ENCODE measurements around the gene IL19. TPM values are rescaled to one million over a fixed set of nuclear protein-coding genes. Genes with fewer than 3 reads are reported as not detected.

Gene IL19
- total and polyA plus RNA-seq, 9 of the 15 experiments (the other 6 are each of a cell fraction or from before 2014, with no cell fraction given), result not detected

DNA sequence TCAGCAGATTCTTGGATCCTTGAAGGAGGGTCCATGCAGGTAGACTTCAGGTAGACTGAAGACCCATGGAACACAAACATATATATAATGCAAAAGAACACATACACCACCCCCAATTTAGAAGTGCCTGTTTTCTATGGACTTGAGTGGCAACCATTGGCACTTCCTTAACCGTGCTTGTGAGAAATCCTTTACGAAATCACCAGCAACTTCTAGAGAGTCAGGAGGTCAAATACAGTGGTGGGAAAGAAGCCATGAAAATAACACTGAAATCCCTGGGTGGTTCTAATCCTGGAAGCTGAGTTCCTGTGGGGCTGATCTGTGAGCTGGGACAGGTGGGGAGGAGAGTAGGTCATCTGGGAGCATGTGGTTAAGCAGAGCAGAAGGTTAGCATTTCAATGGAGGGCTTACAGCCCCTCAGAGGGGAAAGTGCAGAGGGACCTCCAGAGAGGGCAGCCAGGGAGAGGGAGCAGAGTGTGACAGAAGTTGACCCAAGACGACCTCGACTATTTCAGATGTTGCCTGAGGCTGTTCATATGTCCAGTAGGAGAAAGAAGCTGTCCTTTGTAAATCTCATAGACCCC, 14.7 kb downstream of the IL19 start (continued):
- TF ChIP-seq, protein P1, sequence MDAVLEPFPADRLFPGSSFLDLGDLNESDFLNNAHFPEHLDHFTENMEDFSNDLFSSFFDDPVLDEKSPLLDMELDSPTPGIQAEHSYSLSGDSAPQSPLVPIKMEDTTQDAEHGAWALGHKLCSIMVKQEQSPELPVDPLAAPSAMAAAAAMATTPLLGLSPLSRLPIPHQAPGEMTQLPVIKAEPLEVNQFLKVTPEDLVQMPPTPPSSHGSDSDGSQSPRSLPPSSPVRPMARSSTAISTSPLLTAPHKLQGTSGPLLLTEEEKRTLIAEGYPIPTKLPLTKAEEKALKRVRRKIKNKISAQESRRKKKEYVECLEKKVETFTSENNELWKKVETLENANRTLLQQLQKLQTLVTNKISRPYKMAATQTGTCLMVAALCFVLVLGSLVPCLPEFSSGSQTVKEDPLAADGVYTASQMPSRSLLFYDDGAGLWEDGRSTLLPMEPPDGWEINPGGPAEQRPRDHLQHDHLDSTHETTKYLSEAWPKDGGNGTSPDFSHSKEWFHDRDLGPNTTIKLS (IDR thresholded peaks at IDR 0.05; ENCODE audit: borderline replicate concordance, low read depth), result no peak
- TF ChIP-seq SMARCA4 (IDR thresholded peaks at IDR 0.05) (no peak), RAD51 (IDR thresholded peaks at IDR 0.05; ENCODE audit: borderline replicate concordance, low read depth) (no peak), MYNN (IDR thresholded peaks at IDR 0.05) (no peak), MYNN (CRISPR knock-in tag; IDR thresholded peaks at IDR 0.05) (no peak)
- TF ChIP-seq, protein P2, sequence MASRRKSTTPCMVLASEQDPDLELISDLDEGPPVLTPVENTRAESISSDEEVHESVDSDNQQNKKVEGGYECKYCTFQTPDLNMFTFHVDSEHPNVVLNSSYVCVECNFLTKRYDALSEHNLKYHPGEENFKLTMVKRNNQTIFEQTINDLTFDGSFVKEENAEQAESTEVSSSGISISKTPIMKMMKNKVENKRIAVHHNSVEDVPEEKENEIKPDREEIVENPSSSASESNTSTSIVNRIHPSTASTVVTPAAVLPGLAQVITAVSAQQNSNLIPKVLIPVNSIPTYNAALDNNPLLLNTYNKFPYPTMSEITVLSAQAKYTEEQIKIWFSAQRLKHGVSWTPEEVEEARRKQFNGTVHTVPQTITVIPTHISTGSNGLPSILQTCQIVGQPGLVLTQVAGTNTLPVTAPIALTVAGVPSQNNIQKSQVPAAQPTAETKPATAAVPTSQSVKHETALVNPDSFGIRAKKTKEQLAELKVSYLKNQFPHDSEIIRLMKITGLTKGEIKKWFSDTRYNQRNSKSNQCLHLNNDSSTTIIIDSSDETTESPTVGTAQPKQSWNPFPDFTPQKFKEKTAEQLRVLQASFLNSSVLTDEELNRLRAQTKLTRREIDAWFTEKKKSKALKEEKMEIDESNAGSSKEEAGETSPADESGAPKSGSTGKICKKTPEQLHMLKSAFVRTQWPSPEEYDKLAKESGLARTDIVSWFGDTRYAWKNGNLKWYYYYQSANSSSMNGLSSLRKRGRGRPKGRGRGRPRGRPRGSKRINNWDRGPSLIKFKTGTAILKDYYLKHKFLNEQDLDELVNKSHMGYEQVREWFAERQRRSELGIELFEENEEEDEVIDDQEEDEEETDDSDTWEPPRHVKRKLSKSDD (conservative IDR thresholded peaks at IDR 0.05; ENCODE audit: low read length), result no peak
- TF ChIP-seq, protein P3, sequence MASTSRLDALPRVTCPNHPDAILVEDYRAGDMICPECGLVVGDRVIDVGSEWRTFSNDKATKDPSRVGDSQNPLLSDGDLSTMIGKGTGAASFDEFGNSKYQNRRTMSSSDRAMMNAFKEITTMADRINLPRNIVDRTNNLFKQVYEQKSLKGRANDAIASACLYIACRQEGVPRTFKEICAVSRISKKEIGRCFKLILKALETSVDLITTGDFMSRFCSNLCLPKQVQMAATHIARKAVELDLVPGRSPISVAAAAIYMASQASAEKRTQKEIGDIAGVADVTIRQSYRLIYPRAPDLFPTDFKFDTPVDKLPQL (IDR thresholded peaks at IDR 0.05; ENCODE audit: extremely low read depth, insufficient read length), result no peak
- TF ChIP-seq, protein P4, sequence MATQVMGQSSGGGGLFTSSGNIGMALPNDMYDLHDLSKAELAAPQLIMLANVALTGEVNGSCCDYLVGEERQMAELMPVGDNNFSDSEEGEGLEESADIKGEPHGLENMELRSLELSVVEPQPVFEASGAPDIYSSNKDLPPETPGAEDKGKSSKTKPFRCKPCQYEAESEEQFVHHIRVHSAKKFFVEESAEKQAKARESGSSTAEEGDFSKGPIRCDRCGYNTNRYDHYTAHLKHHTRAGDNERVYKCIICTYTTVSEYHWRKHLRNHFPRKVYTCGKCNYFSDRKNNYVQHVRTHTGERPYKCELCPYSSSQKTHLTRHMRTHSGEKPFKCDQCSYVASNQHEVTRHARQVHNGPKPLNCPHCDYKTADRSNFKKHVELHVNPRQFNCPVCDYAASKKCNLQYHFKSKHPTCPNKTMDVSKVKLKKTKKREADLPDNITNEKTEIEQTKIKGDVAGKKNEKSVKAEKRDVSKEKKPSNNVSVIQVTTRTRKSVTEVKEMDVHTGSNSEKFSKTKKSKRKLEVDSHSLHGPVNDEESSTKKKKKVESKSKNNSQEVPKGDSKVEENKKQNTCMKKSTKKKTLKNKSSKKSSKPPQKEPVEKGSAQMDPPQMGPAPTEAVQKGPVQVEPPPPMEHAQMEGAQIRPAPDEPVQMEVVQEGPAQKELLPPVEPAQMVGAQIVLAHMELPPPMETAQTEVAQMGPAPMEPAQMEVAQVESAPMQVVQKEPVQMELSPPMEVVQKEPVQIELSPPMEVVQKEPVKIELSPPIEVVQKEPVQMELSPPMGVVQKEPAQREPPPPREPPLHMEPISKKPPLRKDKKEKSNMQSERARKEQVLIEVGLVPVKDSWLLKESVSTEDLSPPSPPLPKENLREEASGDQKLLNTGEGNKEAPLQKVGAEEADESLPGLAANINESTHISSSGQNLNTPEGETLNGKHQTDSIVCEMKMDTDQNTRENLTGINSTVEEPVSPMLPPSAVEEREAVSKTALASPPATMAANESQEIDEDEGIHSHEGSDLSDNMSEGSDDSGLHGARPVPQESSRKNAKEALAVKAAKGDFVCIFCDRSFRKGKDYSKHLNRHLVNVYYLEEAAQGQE (IDR thresholded peaks at IDR 0.05; ENCODE audit: borderline replicate concordance), result no peak
- TF ChIP-seq, protein P4 (CRISPR knock-in tag; IDR thresholded peaks at IDR 0.05; ENCODE audit: low read depth), result no peak

All from K562 (cell line).